SU-DHL-6 (cell line): ENCODE measurements around the gene CREB5.

Experiments
- H2AFZ ChIP-seq: fragments of 200-600 bp; sonication (generic); 2 replicates; pipeline ENCODE4 v1.6.1; 2014; ENCODE audit warnings: low read depth, mild to moderate bottlenecking, moderate library complexity, mixed read lengths, antibody characterized with exemption, low read length; ENCODE audit not compliant: severe bottlenecking
- H3F3A ChIP-seq: fragments of 200-600 bp; shearing (Covaris generic); 2 replicates; pipeline ENCODE4 v1.6.0; 2016; ENCODE audit warnings: antibody characterized with exemption, mild to moderate bottlenecking; ENCODE audit not compliant: insufficient read depth
- H3K27ac ChIP-seq: fragments of 200-600 bp; sonication (generic); 2 replicates; pipeline ENCODE4 v1.5.1; 2016; ENCODE audit warnings: low read depth, mild to moderate bottlenecking, low read length, moderate library complexity, mixed read lengths
- H3K27me3 ChIP-seq: fragments of 200-600 bp; sonication (generic), shearing (Covaris generic); 2 replicates; pipeline ENCODE4 v1.6.0; 2014; ENCODE audit warnings: mild to moderate bottlenecking, low read length
- H3K36me3 ChIP-seq: fragments of 200-600 bp; sonication (generic); 2 replicates; pipeline ENCODE4 v1.6.1; 2014; ENCODE audit warnings: mild to moderate bottlenecking, low read length, mixed read lengths
- H3K4me2 ChIP-seq: fragments of 300-600, 200-600 bp; shearing (Covaris generic), sonication (generic); 2 replicates; pipeline ENCODE4 v1.6.0; 2014; ENCODE audit warnings: low read length, low read depth, mild to moderate bottlenecking; ENCODE audit not compliant: poor library complexity, severe bottlenecking
- H3K4me3 ChIP-seq: fragments of 200-600 bp; sonication (generic); 2 replicates; pipeline ENCODE4 v1.5.1; 2014; ENCODE audit warnings: antibody characterized with exemption, low read length, mild to moderate bottlenecking, mixed read lengths; ENCODE audit not compliant: insufficient read depth, poor library complexity, severe bottlenecking
- H3K79me2 ChIP-seq: fragments of 200-600 bp; sonication (generic); 2 replicates; pipeline ENCODE4 v1.6.1; 2014; ENCODE audit warnings: mild to moderate bottlenecking, low read length, moderate library complexity; ENCODE audit not compliant: insufficient read depth
- H3K9ac ChIP-seq: fragments of 200-600 bp; sonication (generic); 2 replicates; pipeline ENCODE4 v1.7.0; 2014; ENCODE audit warnings: mild to moderate bottlenecking, low read length
- H3K9me2 ChIP-seq: fragments of 200-600 bp; sonication (generic); replicated peaks from 2 replicates; pipeline ENCODE4 v1.6.1; 2014; ENCODE audit warnings: low read length; ENCODE audit not compliant: insufficient read depth
- H3K9me3 ChIP-seq: fragments of 200-600 bp; sonication (generic); 2 replicates; pipeline ENCODE4 v1.6.1; 2014; ENCODE audit warnings: low read length, mixed read lengths; ENCODE audit not compliant: insufficient read depth
- H4K20me1 ChIP-seq: fragments of 200-600 bp; sonication (generic); 2 replicates; pipeline ENCODE4 v1.6.1; 2014; ENCODE audit warnings: low read depth, mild to moderate bottlenecking, antibody characterized with exemption, low read length, moderate library complexity, mixed read lengths
- EZH2phosphoT487 ChIP-seq: fragments of 200-600 bp; sonication (generic), shearing (Covaris generic); conservative IDR thresholded peaks from 2 replicates; pipeline ENCODE4 v1.6.1; 2018; ENCODE audit warnings: mild to moderate bottlenecking, antibody characterized with exemption, low read length, moderate library complexity, mixed read lengths
- TF ChIP-seq, protein P1 (sequence below): fragments of 200-600 bp; sonication (generic); IDR thresholded peaks from one replicate; pipeline ENCODE4 v1.5.1; 2017; ENCODE audit warnings: antibody characterized with exemption, mild to moderate bottlenecking, low read length, moderate library complexity; ENCODE audit not compliant: insufficient read depth, poor library complexity, severe bottlenecking

CREB5 gene

DNA sequence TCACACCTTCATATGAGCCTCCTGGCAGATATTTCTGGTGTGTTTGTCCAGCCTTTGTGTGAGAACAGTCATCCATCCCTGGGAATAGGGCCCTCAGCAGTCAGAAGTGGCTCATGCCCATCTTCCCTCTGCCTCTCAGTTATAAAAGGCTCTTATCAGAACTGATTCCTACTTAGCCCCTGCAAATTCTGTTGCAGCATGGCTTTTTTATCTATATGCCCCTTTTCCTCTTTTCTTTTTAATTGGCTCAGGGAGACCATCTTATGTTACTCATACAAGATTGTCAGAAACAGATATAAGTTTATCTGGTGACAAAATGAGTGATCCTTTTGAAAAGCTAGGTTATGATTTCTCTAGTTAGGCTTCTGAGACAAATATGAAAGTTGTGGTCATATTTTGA lies 194.1 kb downstream of the CREB5 start:
- H2AFZ ChIP-seq, result no peak overlapping the region
- H3K27me3 ChIP-seq, result no peaks in the 10 kb centered on the region
- no peak overlapping the region for H3K9ac ChIP-seq
- H3K9me3 ChIP-seq, result no peaks in the 10 kb centered on the region
- TF ChIP-seq, protein P1, sequence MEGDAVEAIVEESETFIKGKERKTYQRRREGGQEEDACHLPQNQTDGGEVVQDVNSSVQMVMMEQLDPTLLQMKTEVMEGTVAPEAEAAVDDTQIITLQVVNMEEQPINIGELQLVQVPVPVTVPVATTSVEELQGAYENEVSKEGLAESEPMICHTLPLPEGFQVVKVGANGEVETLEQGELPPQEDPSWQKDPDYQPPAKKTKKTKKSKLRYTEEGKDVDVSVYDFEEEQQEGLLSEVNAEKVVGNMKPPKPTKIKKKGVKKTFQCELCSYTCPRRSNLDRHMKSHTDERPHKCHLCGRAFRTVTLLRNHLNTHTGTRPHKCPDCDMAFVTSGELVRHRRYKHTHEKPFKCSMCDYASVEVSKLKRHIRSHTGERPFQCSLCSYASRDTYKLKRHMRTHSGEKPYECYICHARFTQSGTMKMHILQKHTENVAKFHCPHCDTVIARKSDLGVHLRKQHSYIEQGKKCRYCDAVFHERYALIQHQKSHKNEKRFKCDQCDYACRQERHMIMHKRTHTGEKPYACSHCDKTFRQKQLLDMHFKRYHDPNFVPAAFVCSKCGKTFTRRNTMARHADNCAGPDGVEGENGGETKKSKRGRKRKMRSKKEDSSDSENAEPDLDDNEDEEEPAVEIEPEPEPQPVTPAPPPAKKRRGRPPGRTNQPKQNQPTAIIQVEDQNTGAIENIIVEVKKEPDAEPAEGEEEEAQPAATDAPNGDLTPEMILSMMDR, result no peak
- no peak for TF ChIP-seq EZH2phosphoT487
- peaks cover 11% of the 10 kb centered on the region; the same call in 1 of the 2 replicates for H4K20me1 ChIP-seq
- no peaks in the 10 kb centered on the region; the same call in 1 of the 2 replicates for H3F3A ChIP-seq
- no peak overlapping the region for H3K4me2 ChIP-seq
- H3K27ac ChIP-seq, result no peak overlapping the region
- no peak overlapping the region for H3K4me3 ChIP-seq
- H3K36me3 ChIP-seq, result peaks cover 14% of the 10 kb centered on the region; the same call in 1 of the 2 replicates
- peaks cover 43% of the 10 kb centered on the region; the same call in 1 of the 2 replicates for H3K79me2 ChIP-seq
- H3K9me2 ChIP-seq, result no peaks in the 10 kb centered on the region

DNA sequence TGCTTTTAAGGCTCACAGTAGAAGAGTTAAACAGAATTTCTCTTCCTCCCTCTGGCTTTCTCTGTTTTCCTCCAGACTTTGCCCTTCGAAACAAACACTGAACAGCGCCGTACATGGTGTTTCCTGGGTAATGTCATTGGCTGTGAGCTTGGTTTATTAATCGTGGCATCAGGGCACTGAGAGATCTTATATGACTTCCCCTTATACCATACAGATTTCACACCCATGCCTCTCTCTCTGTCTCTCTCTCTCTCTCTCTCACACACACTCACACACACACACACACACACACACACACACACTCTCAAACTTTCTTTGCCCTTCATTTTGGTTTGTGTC lies 195.5 kb downstream of the CREB5 start:
- H3K9me3 ChIP-seq, result no peaks in the 10 kb centered on the region
- H3K4me3 ChIP-seq, result no peak overlapping the region
- H2AFZ ChIP-seq, result no peak overlapping the region
- TF ChIP-seq EZH2phosphoT487, result no peak
- TF ChIP-seq, protein P1, result no peak
- no peak overlapping the region for H3K27ac ChIP-seq
- H3K4me2 ChIP-seq, result no peak overlapping the region
- H3K27me3 ChIP-seq, result no peaks in the 10 kb centered on the region
- H3K9ac ChIP-seq, result no peak overlapping the region
- H3K36me3 ChIP-seq, result 0 out of 2 replicates have a peak, but pooled peaks cover 6% of the 10 kb centered on the region
- no peaks in the 10 kb centered on the region for H3K9me2 ChIP-seq
- no peaks in the 10 kb centered on the region; the same call in 1 of the 2 replicates for H3F3A ChIP-seq
- peaks cover 11% of the 10 kb centered on the region; the same call in 1 of the 2 replicates for H4K20me1 ChIP-seq
- peaks cover 35% of the 10 kb centered on the region; the same call in 1 of the 2 replicates for H3K79me2 ChIP-seq

DNA sequence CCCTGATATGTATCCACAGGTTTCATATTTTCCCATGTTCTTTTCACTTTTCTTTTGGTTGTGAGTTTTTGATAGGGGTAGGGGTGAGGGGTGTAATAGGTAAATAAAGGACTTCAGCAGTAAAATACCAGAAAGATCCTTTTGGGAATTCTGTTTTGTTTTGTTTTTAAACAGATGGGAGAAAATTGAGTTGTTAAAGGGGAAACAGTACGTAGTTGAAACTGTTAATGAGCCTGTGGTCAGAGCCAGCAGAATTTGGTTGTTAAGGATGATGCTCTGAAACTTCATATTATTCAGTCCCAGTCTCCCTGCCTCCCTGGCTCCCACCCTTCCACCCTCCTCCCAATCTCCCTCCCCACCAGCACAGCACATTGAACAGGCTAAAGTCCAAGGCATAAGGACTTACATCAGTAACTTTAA lies 195.9 kb downstream of the CREB5 start:
- Histone ChIP-seq H3K27me3 (no peaks in the 10 kb centered on the region), H3K9ac (no peak overlapping the region), H3K36me3 (0 out of 2 replicates have a peak, but pooled peaks cover 4% of the 10 kb centered on the region), H3F3A (no peaks in the 10 kb centered on the region; the same call in 1 of the 2 replicates), H2AFZ (no peak overlapping the region), H3K9me3 (no peaks in the 10 kb centered on the region), H3K27ac (no peak overlapping the region), H3K79me2 (peaks cover 33% of the 10 kb centered on the region; the same call in 1 of the 2 replicates), H4K20me1 (peaks cover 11% of the 10 kb centered on the region; the same call in 1 of the 2 replicates), H3K4me3 (no peak overlapping the region), H3K9me2 (no peaks in the 10 kb centered on the region), H3K4me2 (no peak overlapping the region)
- TF ChIP-seq, protein P1, result no peak
- no peak for TF ChIP-seq EZH2phosphoT487
